Keratinocyte (primary cell): Measurements from ENCODE around the gene LHX2. TPM values are rescaled to one million over a fixed set of nuclear protein-coding genes. Genes with fewer than 3 reads are reported as not detected.
A peak's percentile ranks its signal among the peaks of the same experiment; 100 is the strongest.

Experiments used
- DNase-seq: peaks from one replicate; pipeline ENCODE4 v3.0.0-alpha.2; 2011; ENCODE audit warnings: low read depth, missing footprints, low spot score
- FAIRE-seq: peaks from 2 replicates; lab custom pipeline; 2011; peaks lifted over from hg19 to GRCh38; lab: Jason Lieb, UNC
- H2AFZ ChIP-seq: 2 replicates; pipeline ENCODE4 v1.6.0; 2012; ENCODE audit warnings: low read length, control low read depth, inconsistent platforms; ENCODE audit not compliant: control insufficient read depth
- H3K27ac ChIP-seq: 2 replicates; pipeline ENCODE4 v1.5.1; 2011; ENCODE audit warnings: low read length; ENCODE audit not compliant: control insufficient read depth, insufficient read depth
- H3K27me3 ChIP-seq: 3 replicates; pipeline ENCODE4 v1.6.0; 2011; ENCODE audit warnings: low read length; ENCODE audit not compliant: control insufficient read depth, insufficient read depth; ENCODE audit errors: extremely low read depth
- H3K36me3 ChIP-seq, 2 experiments: 2 replicates in 1 of 2; 3 replicates in 1 of 2; pipeline ENCODE4 v1.5.1; 2011; ENCODE audit warnings: low read length in 2 of 2, mild to moderate bottlenecking in 1 of 2; ENCODE audit not compliant: control insufficient read depth in 2 of 2, insufficient read depth in 2 of 2; ENCODE audit errors: extremely low read depth in 1 of 2
- H3K4me1 ChIP-seq: 3 replicates; pipeline ENCODE4 v1.5.1; 2011; ENCODE audit warnings: low read length; ENCODE audit not compliant: control insufficient read depth, insufficient read depth; ENCODE audit errors: extremely low read depth
- H3K4me2 ChIP-seq: 3 replicates; pipeline ENCODE4 v1.6.0; 2011; ENCODE audit warnings: low read depth, low read length; ENCODE audit not compliant: control insufficient read depth, insufficient read depth; ENCODE audit errors: extremely low read depth
- H3K4me3 ChIP-seq, 3 experiments: fragments of 200-600 bp in 1 of 3; sonication (generic) in 1 of 3; 2 replicates in 2 of 3; 3 replicates in 1 of 3; pipeline ENCODE4 v1.5.1; 2011 to 2016; ENCODE audit warnings: low read length in 3 of 3, mild to moderate bottlenecking in 3 of 3, control low read depth in 2 of 3, inconsistent platforms in 1 of 3, low read depth in 1 of 3, mixed read lengths in 1 of 3, mixed run types in 1 of 3, moderate library complexity in 1 of 3; ENCODE audit not compliant: control insufficient read depth in 2 of 3, insufficient read depth in 2 of 3; ENCODE audit errors: extremely low read depth in 1 of 3
- H3K79me2 ChIP-seq: 2 replicates; pipeline ENCODE4 v1.6.0; 2012; ENCODE audit warnings: low read length; ENCODE audit not compliant: control insufficient read depth, insufficient read depth
- H3K9ac ChIP-seq: 3 replicates; pipeline ENCODE4 v1.6.0; 2011; ENCODE audit warnings: low read length; ENCODE audit not compliant: control insufficient read depth, insufficient read depth; ENCODE audit errors: extremely low read depth
- H3K9me1 ChIP-seq: 3 replicates; pipeline ENCODE4 v1.6.0; 2011; ENCODE audit warnings: low read length; ENCODE audit not compliant: control insufficient read depth, insufficient read depth; ENCODE audit errors: extremely low read depth
- H3K9me3 ChIP-seq: 2 replicates; pipeline ENCODE4 v1.5.1; 2012; ENCODE audit warnings: low read depth, low read length; ENCODE audit not compliant: control insufficient read depth
- H4K20me1 ChIP-seq: 3 replicates; pipeline ENCODE4 v1.6.0; 2011; ENCODE audit warnings: low read length; ENCODE audit not compliant: control insufficient read depth, insufficient read depth; ENCODE audit errors: extremely low read depth
- CTCF ChIP-seq, 3 experiments: IDR thresholded peaks in 1 of 3; conservative IDR thresholded peaks in 1 of 3; optimal IDR thresholded peaks in 1 of 3; 2 replicates in 2 of 3; 3 replicates in 1 of 3; pipeline versions ENCODE3 to v1.5.1; 2011; ENCODE audit warnings: low read length in 3 of 3, mild to moderate bottlenecking in 3 of 3, moderate library complexity in 2 of 3, control low read depth in 1 of 3, inconsistent platforms in 1 of 3; ENCODE audit not compliant: insufficient read depth in 2 of 3; ENCODE audit errors: extremely low read depth in 1 of 3
- EZH2 ChIP-seq: IDR thresholded peaks from one replicate; pipeline ENCODE4 v1.6.1; 2012; ENCODE audit warnings: inconsistent platforms, mild to moderate bottlenecking, low read length, moderate library complexity
- dilution Hi-C: fragments of 300-500 bp; cut with MboI; formaldehyde crosslinking; loops from one replicate; pipeline ENCODE4 v1.7.0; 2020; ENCODE audit warnings: low sequenced_read_pairs; ENCODE audit not compliant: extremely low pct_ligation_motif_present
- polyA minus RNA-seq, 3 experiments: library from RNA; depleted of rRNA, polyadenylated mRNA; stranded (reverse); fragments of >200 nt; gene quantifications; 1 replicate in 1 of 3; 2 replicates in 1 of 3; 3 replicates in 1 of 3; pipeline ENCODE4 v1.2.3, GENCODE V29; 2011
- polyA plus RNA-seq, 5 experiments: library from polyadenylated mRNA; depleted of rRNA in 3 of 5; stranded (reverse) in 3 of 5; stranded (forward) in 1 of 5; unstranded in 1 of 5; fragments of >200 nt; gene quantifications; 1 replicate in 1 of 5; 2 replicates in 3 of 5; 3 replicates in 1 of 5; pipeline versions ENCODE4 v1.2.1 to v1.2.3, GENCODE V29; 2011 to 2012; ENCODE audit warnings: missing spikeins in 2 of 5, low read depth in 1 of 5, low replicate concordance in 1 of 5

The LHX2 gene
- polyA plus RNA-seq (0.07 TPM in 1 of 3 replicates, not detected in the others), polyA minus RNA-seq (0.26 TPM in 1 of 3 replicates, not detected in the others)
- polyA plus RNA-seq (2011; ENCODE audit: low read depth) = not detected
- polyA plus RNA-seq (2011; cell fraction: cytosol; rRNA removed) = not detected in 2 replicates
- 0.11 TPM in 1 of 2 replicates, not detected in the other for polyA plus RNA-seq (2011; cell fraction: nucleus; rRNA removed)
- polyA plus RNA-seq (2012; ENCODE audit: low replicate concordance) = 0.24 TPM in 1 of 2 replicates, not detected in the other
- not detected for polyA minus RNA-seq (2011; cell fraction: cytosol; rRNA and poly(A)+ RNA removed)
- not detected in 2 replicates for polyA minus RNA-seq (2011; cell fraction: nucleus; rRNA and poly(A)+ RNA removed)

- Histone ChIP-seq H3K27me3 (peaks cover 98% of the 10 kb centered on the region), H3K9ac (no peak within 1 kb of the TSS), H3K9me3 (no peaks in the 10 kb centered on the region), H3K79me2 (no peaks in the 10 kb centered on the region), H4K20me1 (peaks cover 9% of the 10 kb centered on the region), H3K36me3 (no peaks in the 10 kb centered on the region), H2AFZ (no peak within 1 kb of the TSS), H3K4me2 (peak within 1 kb of the TSS; percentile 62), H3K4me1 (peaks cover 19% of the 10 kb centered on the region), H3K9me1 (no peaks in the 10 kb centered on the region), H3K4me3 (peak within 1 kb of the TSS; percentile 15 to 46 (median 34)), H3K27ac (no peak within 1 kb of the TSS)
- dilution Hi-C loops = no loop called here
- FAIRE-seq = no peak
- no peak for TF ChIP-seq CTCF (optimal IDR thresholded peaks at IDR 0.05 in 1 of 3, IDR thresholded peaks at IDR 0.05 in 1 of 3, conservative IDR thresholded peaks at IDR 0.05 in 1 of 3; ENCODE audit: extremely low read depth in 1 of 3, insufficient read depth in 2 of 3, low read length in 3 of 3)
- TF ChIP-seq EZH2 = no peak
- DNase-seq = peak; percentile 5
Observed at GRCh38 chr9:124011460-124012301, at the start of gene LHX2. LHX2 (plus strand) TSS chr9:124011768; CDS start chr9:124012349, 581 bp downstream.

- TF ChIP-seq EZH2 (no peak), CTCF (optimal IDR thresholded peaks at IDR 0.05 in 1 of 3, IDR thresholded peaks at IDR 0.05 in 1 of 3, conservative IDR thresholded peaks at IDR 0.05 in 1 of 3; ENCODE audit: extremely low read depth in 1 of 3, insufficient read depth in 2 of 3, low read length in 3 of 3) (no peak)
- Histone ChIP-seq H3K4me3 (no peak overlapping the region), H3K27me3 (peaks cover 11% of the 10 kb centered on the region), H3K4me1 (no peaks in the 10 kb centered on the region), H3K27ac (no peak overlapping the region), H2AFZ (no peak overlapping the region), H3K36me3 (no peaks in the 10 kb centered on the region), H3K9me1 (no peaks in the 10 kb centered on the region), H3K79me2 (no peaks in the 10 kb centered on the region), H3K9me3 (no peaks in the 10 kb centered on the region), H3K9ac (no peak overlapping the region), H3K4me2 (no peak overlapping the region), H4K20me1 (no peaks in the 10 kb centered on the region)
- dilution Hi-C loops = no loop called here
- FAIRE-seq (no peak), DNase-seq (no peak)
Observed at GRCh38 chr9:123964761-123965160, 46.8 kb upstream of the LHX2 start.
